ENCODE measurements around the gene FUT4.
"Not testable (repeated sequence)": the region's sequence is repeated elsewhere in the genome, so short reads cannot be mapped to it uniquely, and the experiment has no call there.

The FUT4 gene

DNA sequence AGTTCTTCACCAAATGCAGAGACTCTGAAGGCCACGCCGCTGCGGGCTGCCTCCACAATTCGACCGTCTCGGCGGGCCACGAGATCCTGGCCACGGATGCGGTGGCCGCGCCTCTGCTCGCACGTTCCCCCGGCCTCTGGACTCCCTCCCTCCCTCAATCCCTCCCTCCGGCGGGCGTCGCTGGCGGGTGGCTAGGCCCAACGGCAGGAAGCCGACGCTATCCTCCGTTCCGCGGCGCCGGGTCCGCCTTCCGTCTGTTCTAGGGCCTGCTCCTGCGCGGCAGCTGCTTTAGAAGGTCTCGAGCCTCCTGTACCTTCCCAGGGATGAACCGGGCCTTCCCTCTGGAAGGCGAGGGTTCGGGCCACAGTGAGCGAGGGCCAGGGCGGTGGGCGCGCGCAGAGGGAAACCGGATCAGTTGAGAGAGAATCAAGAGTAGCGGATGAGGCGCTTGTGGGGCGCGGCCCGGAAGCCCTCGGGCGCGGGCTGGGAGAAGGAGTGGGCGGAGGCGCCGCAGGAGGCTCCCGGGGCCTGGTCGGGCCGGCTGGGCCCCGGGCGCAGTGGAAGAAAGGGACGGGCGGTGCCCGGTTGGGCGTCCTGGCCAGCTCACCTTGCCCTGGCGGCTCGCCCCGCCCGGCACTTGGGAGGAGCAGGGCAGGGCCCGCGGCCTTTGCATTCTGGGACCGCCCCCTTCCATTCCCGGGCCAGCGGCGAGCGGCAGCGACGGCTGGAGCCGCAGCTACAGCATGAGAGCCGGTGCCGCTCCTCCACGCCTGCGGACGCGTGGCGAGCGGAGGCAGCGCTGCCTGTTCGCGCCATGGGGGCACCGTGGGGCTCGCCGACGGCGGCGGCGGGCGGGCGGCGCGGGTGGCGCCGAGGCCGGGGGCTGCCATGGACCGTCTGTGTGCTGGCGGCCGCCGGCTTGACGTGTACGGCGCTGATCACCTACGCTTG is at the start of gene FUT4:
Gene FUT4 (plus strand): TSS at position 227 of the 951 bp plus-strand sequence. CDS start 213 bp downstream, at position 440.
- no peak for DNase-seq

DNA sequence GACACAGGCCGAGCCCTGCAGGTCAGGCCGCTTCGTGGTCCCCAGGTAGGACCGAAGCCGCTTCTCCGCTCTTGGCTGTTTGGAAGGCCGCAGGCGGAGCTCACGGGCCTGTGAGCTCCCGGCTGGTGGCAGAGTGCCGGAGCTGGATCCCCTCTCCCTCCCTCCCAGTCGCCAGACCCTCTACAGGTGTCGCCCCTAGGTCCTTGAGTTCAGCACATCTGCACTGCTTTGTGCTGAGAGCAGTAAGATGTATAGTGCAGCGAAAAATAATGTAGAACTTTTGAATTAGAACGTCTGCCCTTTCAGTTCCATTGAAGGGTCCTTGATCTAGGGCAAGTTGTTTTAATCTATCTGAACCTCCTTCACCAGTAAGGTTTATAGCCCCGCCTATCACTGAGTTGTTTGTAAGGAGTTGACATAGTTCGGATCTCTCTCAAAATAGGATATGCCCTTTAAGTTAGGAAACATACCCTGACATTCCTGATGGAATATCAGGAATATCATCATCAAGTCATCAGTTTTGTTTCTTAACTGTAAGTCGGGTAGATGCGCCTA is 49.5 kb upstream of the FUT4 start:
- no peak for DNase-seq

GRCh38 chr11:94500181-94500580 is 43.5 kb upstream of the FUT4 start:
- no peak for DNase-seq

- no peak for DNase-seq
Measured at GRCh38 chr11:94501522-94501921, 42.2 kb upstream of the FUT4 start.

GRCh38 chr11:94504689-94505293 is 38.9 kb upstream of the FUT4 start:
- DNase-seq: peak; percentile 8

DNA sequence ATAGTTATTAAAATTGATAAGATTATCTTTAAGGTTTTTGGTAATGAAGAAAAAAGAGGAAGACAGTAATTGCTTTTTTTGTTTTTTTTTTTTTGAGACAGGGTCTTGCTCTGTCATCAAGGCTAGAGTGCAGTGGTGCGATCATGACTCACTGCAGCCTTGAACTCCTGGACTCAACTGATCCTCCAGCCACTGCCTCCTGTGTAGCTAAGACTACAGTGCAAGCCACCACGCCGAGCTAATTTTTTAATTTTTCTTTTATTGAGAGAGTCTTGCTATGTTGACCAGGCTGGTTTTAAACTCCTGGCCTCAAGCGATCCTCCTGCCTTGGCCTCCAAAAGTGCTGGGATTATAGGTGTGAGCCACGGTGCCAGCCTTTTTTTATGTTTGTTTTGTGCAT is 37.2 kb upstream of the FUT4 start:
- not testable (repeated sequence) for DNase-seq

- no peak for DNase-seq
Measured at GRCh38 chr11:94507485-94507884, 36.2 kb upstream of the FUT4 start.

- no peak for DNase-seq
Measured at GRCh38 chr11:94511932-94512781, 31.6 kb upstream of the FUT4 start, which contains the start of gene C11orf97. Gene C11orf97, plus strand, starts transcription at chr11:94512461. Its CDS starts 68 bp downstream, at chr11:94512529.

GRCh38 chr11:94513091-94513490 is 30.6 kb upstream of the FUT4 start:
- peak; percentile 81 for DNase-seq

DNA sequence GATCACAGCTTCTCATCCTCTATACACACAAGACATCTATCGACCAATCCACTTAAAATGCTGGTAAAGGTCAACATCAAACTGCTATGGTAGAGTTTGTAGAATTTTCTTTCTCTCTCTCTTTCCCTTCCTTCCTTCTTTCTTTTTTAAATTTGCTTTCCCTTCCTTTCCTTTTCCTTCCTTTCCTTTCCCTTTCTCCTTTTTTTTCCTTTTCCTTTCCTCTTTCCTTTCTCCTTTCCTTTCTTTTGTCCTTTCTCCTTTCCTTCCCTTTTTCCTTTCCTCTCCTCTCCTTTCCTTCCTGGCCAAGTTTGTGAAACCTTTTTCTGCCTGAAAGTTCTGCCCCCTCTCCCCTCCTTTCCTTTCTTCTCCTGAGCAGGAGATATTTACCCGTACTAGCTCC is 28.3 kb upstream of the FUT4 start:
- no peak for DNase-seq

- DNase-seq: no peak
Measured at GRCh38 chr11:94516725-94517124, 27.0 kb upstream of the FUT4 start.

GRCh38 chr11:94518300-94518699 is 25.4 kb upstream of the FUT4 start:
- DNase-seq: no peak

DNA sequence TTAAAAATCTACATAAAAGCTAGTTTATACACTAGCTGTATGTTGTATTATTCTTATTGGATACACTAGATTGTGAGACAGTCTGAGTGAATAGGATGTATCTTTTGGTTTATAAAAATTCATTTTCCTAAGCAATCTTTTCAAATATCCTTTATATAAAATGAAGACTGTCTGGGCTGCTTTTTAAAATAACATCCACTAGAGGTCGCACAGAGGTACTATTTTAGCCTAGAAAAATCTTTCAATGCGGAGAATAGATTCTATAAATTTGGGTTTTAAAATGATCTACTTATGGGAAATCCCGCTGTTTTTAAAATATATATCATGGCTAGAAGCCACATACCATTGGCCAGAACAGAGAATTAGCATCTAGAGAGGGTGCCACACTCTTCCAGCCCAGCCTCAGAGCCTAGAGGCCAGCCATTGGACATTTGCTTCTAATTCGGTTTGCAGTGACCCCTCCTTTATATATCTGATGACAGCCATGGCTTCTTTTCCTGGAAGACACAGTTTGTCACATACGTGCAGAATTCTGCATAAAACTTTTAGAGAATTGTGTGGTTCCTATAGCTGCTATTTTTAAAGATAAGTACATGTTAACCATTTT is 24.1 kb upstream of the FUT4 start:
- DNase-seq: no peak

DNA sequence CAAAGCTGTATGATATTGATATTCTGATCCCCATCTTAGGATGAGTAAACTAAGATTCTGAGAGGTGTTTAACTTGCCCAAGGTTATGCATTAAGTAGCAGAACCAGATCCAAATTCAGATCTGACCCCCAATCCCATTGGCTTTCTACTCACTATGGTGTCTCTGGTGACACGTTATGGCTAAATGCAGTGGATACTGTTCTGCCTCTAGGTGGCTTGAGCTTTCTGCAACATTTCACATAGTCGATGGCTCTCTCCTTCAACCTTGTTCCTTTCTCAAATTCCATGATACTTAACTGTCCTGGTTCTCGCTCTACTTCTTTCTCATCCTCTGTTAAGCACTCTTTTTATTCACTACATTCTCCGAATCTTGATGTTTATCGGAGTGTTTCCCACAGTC is 22.0 kb upstream of the FUT4 start:
- no peak for DNase-seq

DNA sequence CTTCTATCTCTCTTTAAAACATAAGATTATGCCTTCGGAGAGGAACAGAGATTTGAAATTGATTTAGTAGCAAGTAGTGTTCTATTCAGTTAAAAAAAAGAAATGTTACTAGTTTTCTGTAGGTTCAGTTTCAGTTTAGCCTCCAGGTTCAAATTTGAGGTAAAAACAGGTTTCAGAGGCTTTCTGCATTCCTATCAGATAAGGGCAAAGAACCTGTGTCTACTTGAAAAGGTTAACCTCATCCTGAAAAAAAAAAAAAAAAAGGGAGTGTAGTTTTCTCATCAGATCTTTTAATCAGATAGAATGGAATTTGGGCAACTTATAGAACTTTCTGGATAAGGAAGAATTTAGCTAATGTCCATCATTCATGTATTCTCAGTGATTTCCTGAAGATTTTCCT is 19.4 kb upstream of the FUT4 start:
- DNase-seq: no peak

GRCh38 chr11:94525546-94526324 is 18.0 kb upstream of the FUT4 start:
- DNase-seq: no peak

- no peak for DNase-seq
Measured at GRCh38 chr11:94526645-94527438, 16.9 kb upstream of the FUT4 start.

DNA sequence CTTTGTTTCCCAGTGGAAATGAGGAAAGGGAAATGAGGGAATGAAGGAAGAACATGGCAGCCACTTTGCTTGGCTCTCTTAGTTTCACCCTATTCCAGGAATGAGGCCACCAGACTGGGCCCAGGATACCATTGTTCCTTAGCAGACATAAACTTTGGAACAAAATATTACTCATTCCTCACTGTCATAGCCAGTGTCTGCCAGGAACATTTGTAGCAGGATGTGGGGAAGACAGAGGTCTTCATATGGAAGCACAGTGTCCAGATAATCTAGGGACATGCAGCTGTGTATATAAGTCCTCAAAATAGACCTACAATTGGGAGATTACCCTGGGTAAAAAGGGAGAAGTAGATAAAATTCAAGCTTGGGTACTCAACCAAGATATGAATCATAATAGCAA is 15.2 kb upstream of the FUT4 start:
- no peak for DNase-seq

DNA sequence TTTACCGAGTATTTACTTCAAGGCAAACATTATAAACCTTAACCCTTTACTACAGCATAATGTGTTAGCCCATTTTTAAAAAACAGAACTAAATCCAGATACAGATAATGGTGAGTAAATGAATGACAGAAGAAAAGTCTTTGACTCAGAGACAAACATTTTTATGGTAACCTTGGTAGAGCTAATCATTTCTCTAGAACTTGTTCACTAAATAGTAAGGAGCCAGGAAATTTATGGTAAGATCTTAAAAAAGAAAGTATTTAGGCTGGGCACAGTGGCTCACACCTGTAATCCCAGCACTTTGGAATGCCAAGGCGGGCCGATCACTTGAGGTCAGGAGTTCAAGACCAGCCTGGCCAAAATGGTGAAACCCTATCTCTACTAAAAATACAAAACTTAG is 11.5 kb upstream of the FUT4 start:
- no peak for DNase-seq

- DNase-seq: no peak
Measured at GRCh38 chr11:94533206-94533605, 10.5 kb upstream of the FUT4 start.
